Brain microvascular endothelial cell (primary cell): ENCODE results near the gene EFHC1.

ENCODE experiments used
- DNase-seq: peaks from one replicate; pipeline ENCODE4 v3.0.0-alpha.2; 2020
- H3K27ac ChIP-seq: fragments of 250-450 bp; sonication (Bioruptor Pico); 2 replicates; pipeline ENCODE4 v1.5.1; 2020; ENCODE audit warnings: mild to moderate bottlenecking, moderate library complexity
- H3K27me3 ChIP-seq: fragments of 250-450 bp; sonication (Bioruptor Pico); replicated peaks from 2 replicates; pipeline ENCODE4 v1.5.1; 2020; ENCODE audit warnings: mild to moderate bottlenecking
- H3K36me3 ChIP-seq: fragments of 250-450 bp; sonication (Bioruptor Pico); replicated peaks from 2 replicates; pipeline ENCODE4 v1.5.1; 2020; ENCODE audit warnings: mild to moderate bottlenecking
- H3K4me3 ChIP-seq: 2 replicates; pipeline ENCODE4 v1.5.1; 2011; ENCODE audit warnings: low read depth, mild to moderate bottlenecking, control low read depth, low read length, moderate library complexity
- CTCF ChIP-seq: IDR thresholded peaks from 2 replicates; pipeline ENCODE4 v1.5.1; 2011; ENCODE audit warnings: low read depth, mild to moderate bottlenecking, moderate library complexity, low read length, control low read depth, inconsistent platforms; ENCODE audit errors: missing control alignments
- in situ Hi-C: cut with HindIII; loops from 2 replicates; pipeline ENCODE4 v1.10.0; 2017; ENCODE audit warnings: low sequenced_read_pairs, low pct_ligation_motif_present

EFHC1 gene

GRCh38 chr6:52535711-52536423, 115.7 kb downstream of the EFHC1 start:
- H3K36me3 ChIP-seq = peaks cover 28% of the 10 kb centered on the region

DNA sequence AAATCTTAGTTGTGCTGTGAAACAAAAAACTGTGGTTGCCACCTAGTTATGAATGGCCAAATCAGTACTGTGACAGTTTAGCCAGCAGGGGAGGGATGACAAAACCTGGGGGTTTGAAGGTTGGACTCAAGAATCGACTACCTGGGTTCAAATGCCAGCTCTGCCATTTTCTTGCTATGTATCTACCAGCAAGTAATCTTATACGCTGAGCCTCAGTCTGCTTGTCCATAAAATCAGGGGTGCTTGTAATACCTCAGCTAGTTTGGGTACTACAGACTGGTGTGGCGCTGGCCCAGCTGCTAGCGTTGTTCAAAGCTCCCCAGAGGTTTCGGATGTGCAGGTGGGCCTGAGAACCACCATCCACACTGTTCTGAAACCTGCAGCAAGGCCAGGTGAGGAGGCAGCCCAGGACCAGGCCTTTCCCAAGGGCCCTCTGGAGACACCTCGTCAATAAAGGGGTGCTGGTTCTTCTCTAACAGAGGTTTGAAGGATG, 116.3 kb downstream of the EFHC1 start:
- Histone ChIP-seq H3K36me3 (peaks cover 33% of the 10 kb centered on the region), H3K4me3 (no peak overlapping the region), H3K27me3 (no peaks in the 10 kb centered on the region), H3K27ac (peak overlapping the region; percentile 90)
- no peak for TF ChIP-seq CTCF
- DNase-seq = no peak
- in situ Hi-C loops = no loop called here

More at GRCh38 chr6:52535711-52536423, 115.7 kb downstream of the EFHC1 start:
- Histone ChIP-seq H3K27me3 (no peaks in the 10 kb centered on the region), H3K4me3 (no peak overlapping the region), H3K27ac (no peak overlapping the region)
- TF ChIP-seq CTCF = no peak
- in situ Hi-C loops = no loop called here
- DNase-seq = no peak

DNA sequence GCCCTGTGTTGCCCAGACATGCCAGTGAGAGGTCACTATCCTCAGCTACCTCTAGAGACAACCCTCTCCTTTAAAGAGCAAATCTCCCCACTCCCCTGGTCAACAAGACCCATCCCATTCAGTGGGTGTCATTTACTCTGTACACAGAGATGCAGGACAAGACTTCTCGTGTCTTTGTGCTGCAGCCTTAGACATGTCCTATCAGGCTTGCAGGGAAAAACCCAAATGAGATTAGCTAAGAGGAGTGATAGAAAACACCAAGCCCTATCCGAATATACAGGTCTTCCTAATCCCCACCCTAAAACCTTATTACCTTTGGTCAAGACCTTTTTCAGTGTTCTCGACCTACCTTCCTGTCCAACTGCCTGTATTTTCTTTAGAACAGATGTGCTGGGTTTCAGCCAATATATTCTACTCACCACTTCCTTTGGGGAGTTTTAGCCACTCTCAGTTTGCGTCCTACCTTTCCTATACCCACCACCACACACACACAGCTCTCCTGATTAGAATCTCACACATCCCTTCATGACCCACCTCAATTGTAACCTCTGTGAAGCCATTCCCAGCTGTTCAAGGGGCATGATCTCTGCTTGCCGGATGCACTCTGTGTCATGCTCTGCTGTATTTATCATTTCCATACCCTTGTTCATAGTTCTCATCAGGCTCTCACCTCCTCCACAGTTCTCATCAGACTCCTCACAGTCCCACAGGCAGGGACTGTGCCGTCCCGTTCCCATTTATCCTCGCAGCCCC, 117.0 kb downstream of the EFHC1 start:
- in situ Hi-C loops = no loop called here

GRCh38 chr6:52538252-52538900, 118.2 kb downstream of the EFHC1 start:
- Histone ChIP-seq H3K27me3 (no peaks in the 10 kb centered on the region), H3K36me3 (peaks cover 31% of the 10 kb centered on the region), H3K27ac (peak overlapping the region; percentile 90), H3K4me3 (no peak overlapping the region)
- no peak for DNase-seq
- no peak for TF ChIP-seq CTCF
- in situ Hi-C loops = no loop called here

More for the DNA sequence above, 117.0 kb downstream of the EFHC1 start:
- H3K4me3 ChIP-seq = no peak overlapping the region
- peaks cover 33% of the 10 kb centered on the region for H3K36me3 ChIP-seq
- TF ChIP-seq CTCF = no peak
- no peak for DNase-seq
- H3K27ac ChIP-seq = peak overlapping the region; percentile 90
- no peaks in the 10 kb centered on the region for H3K27me3 ChIP-seq

GRCh38 chr6:52538901-52539354, 118.8 kb downstream of the EFHC1 start:
- in situ Hi-C loops = no loop called here
- no peak for TF ChIP-seq CTCF
- peak overlapping the region; percentile 90 for H3K27ac ChIP-seq
- DNase-seq = peak; percentile 62
- H3K36me3 ChIP-seq = peaks cover 26% of the 10 kb centered on the region
- H3K27me3 ChIP-seq = no peaks in the 10 kb centered on the region
- H3K4me3 ChIP-seq = no peak overlapping the region
